Testis (tissue), 3 donors: ENCODE measurements around the gene CALML4. TPM values are rescaled to one million over a fixed set of nuclear protein-coding genes. Genes with fewer than 3 reads are reported as not detected.
"Not testable (repeated sequence)": the region's sequence is repeated elsewhere in the genome, so short reads cannot be mapped to it uniquely, and the experiment has no call there.

Experiments used
- DNase-seq: peaks from one replicate; pipeline ENCODE4 v3.0.0-alpha.2; 2019
- H3K27ac ChIP-seq, 2 donors: fragments of 200-600 bp; sonication (generic); one replicate each; pipeline ENCODE4 v1.5.1; 2019
- H3K27me3 ChIP-seq: fragments of 200-600 bp; sonication (generic); one replicate; pipeline ENCODE4 v1.5.1; 2019
- H3K36me3 ChIP-seq: fragments of 200-600 bp; sonication (generic); one replicate; pipeline ENCODE4 v1.5.1; 2017; ENCODE audit warnings: low read depth; ENCODE audit errors: missing control alignments
- H3K4me1 ChIP-seq: fragments of 200-600 bp; sonication (generic); one replicate; pipeline ENCODE4 v1.5.1; 2019
- H3K4me3 ChIP-seq, 2 donors: fragments of 200-600 bp; sonication (generic); one replicate each; pipeline ENCODE4 v1.5.1; 2017 to 2019
- H3K9me3 ChIP-seq: fragments of 200-600 bp; sonication (generic); one replicate; pipeline ENCODE4 v1.5.1; 2017
- CTCF ChIP-seq, 3 experiments: fragments of 450-650 bp in 2 of 3; fragments of 200-600 bp in 1 of 3; sonication (generic) in 1 of 3; IDR thresholded peaks; one replicate each; pipeline ENCODE4 v1.5.1; 2016 to 2019; ENCODE audit warnings: antibody characterized with exemption in 3 of 3, mild to moderate bottlenecking in 2 of 3, moderate library complexity in 1 of 3
- POLR2A ChIP-seq: fragments of 450-650 bp; IDR thresholded peaks from one replicate; pipeline ENCODE4 v1.6.1; 2017; ENCODE audit warnings: antibody characterized with exemption, mild to moderate bottlenecking, moderate library complexity
- WGBS, 2 donors: methylation state at CpG; one replicate each; pipeline ENCODE4 v1.1.5; 2018; 5-methylcytosine and 5-hydroxymethylcytosine counted together
- intact Hi-C: fragments of 100-400 bp; cut with DNase I; formaldehyde crosslinking; loops from one replicate; pipeline ENCODE4 v1.15.1; 2023; ENCODE audit warnings: low total_unique reads
- polyA plus RNA-seq: library from polyadenylated mRNA; stranded (reverse); fragments of 350-450 nt; fragmentation: Illumina TruSeq; extraction: RNeasy Lipid Tissue Mini Kit (QIAGEN cat#74804); gene quantifications from one replicate; pipeline ENCODE4 v1.2.3, GENCODE V29; 2014; ENCODE audit warnings: low read depth, low replicate concordance; ENCODE audit not compliant: insufficient read depth
- total RNA-seq, 2 donors: library from RNA; depleted of rRNA; stranded (reverse); fragments of >200 nt; gene quantifications; one replicate each; pipeline ENCODE4 v1.2.3, GENCODE V29; 2016

CALML4 gene
- total and polyA plus RNA-seq, 3 donors from 2014 or later, result 6.8 to 10.5 (median 10.4) TPM

- no peak for TF ChIP-seq CTCF (IDR thresholded peaks at IDR 0.05)
- no peak for TF ChIP-seq POLR2A
- Histone ChIP-seq H3K27me3 (no peaks in the 10 kb centered on the region), H3K9me3 (no peaks in the 10 kb centered on the region), H3K4me3 (no peak overlapping the region), H3K36me3 (no peaks in the 10 kb centered on the region), H3K4me1 (peaks cover 29% of the 10 kb centered on the region), H3K27ac (no peak overlapping the region)
- intact Hi-C loops, result no loop called here
- no peak for DNase-seq
- WGBS, 2 donors, result 95 to 100% methylated on average over 4 to 5 of the region's 5 CpGs
These were observed 1.2 kb downstream of the CALML4 start for GRCh38 chr15:68203956-68204355.

- H3K36me3 ChIP-seq, result no peaks in the 10 kb centered on the region
- no peaks in the 10 kb centered on the region for H3K27me3 ChIP-seq
- H3K4me3 ChIP-seq, result no peak overlapping the region
- 93 to 98% methylated on average over 5 of the region's 5 CpGs for WGBS, 2 donors
- DNase-seq, result no peak
- H3K27ac ChIP-seq, result no peak overlapping the region
- intact Hi-C loops, result no loop called here
- H3K4me1 ChIP-seq, result peaks cover 29% of the 10 kb centered on the region
- TF ChIP-seq CTCF (IDR thresholded peaks at IDR 0.05) (no peak), POLR2A (no peak)
- H3K9me3 ChIP-seq, result no peaks in the 10 kb centered on the region
These were observed 1.6 kb downstream of the CALML4 start for GRCh38 chr15:68203486-68203885.

GRCh38 chr15:68202994-68203393, 2.1 kb downstream of the CALML4 start:
- H3K4me1 ChIP-seq, result peaks cover 29% of the 10 kb centered on the region
- H3K27me3 ChIP-seq, H3K9me3 ChIP-seq, intact Hi-C loops, H3K4me3 ChIP-seq, DNase-seq, H3K27ac ChIP-seq, H3K36me3 ChIP-seq: not testable (repeated sequence)
- 91 to 95% methylated on average over 7 of the region's 7 CpGs for WGBS, 2 donors

GRCh38 chr15:68201879-68202261, 3.3 kb downstream of the CALML4 start:
- Histone ChIP-seq H3K27ac (no peak overlapping the region), H3K27me3 (no peaks in the 10 kb centered on the region), H3K36me3 (no peaks in the 10 kb centered on the region), H3K9me3 (no peaks in the 10 kb centered on the region), H3K4me1 (peaks cover 40% of the 10 kb centered on the region), H3K4me3 (no peak overlapping the region)
- WGBS, 2 donors, result 52 to 53% methylated on average over 3 of the region's 3 CpGs
- no peak for TF ChIP-seq POLR2A
- no peak for TF ChIP-seq CTCF (IDR thresholded peaks at IDR 0.05)
- intact Hi-C loops, result no loop called here
- DNase-seq, result no peak

GRCh38 chr15:68201153-68201878, 3.8 kb downstream of the CALML4 start:
- Histone ChIP-seq H3K27ac (peak overlapping the region; percentile 57 to 64), H3K27me3 (no peaks in the 10 kb centered on the region), H3K9me3 (no peaks in the 10 kb centered on the region), H3K4me1 (peaks cover 43% of the 10 kb centered on the region), H3K4me3 (no peak overlapping the region), H3K36me3 (no peaks in the 10 kb centered on the region)
- no peak for TF ChIP-seq POLR2A
- TF ChIP-seq CTCF (IDR thresholded peaks at IDR 0.05), result no peak
- WGBS, 2 donors, result 77 to 97% methylated on average over 4 to 7 of the region's 7 CpGs
- no peak for DNase-seq
- intact Hi-C loops, result no loop called here
